SH-SY5Y (cell line): ENCODE measurements around the gene DNM2.

ENCODE experiments used
- GATA2 ChIP-seq: IDR thresholded peaks from 2 replicates; pipeline ENCODE4 v1.6.1; 2011; ENCODE audit warnings: mild to moderate bottlenecking, low read depth, low read length
- GATA3 ChIP-seq: IDR thresholded peaks from 2 replicates; pipeline ENCODE4 v1.6.1; 2011; ENCODE audit warnings: low read depth, mild to moderate bottlenecking, low read length, moderate library complexity

GRCh38 chr19:10736189-10736588 is 18.3 kb downstream of the DNM2 start:
- no peak for TF ChIP-seq GATA2
- TF ChIP-seq GATA3: no peak
